SK-N-SH treated with all-trans-retinoic acid at 6 μM for 48 hours (cell line): ENCODE results near the gene ELF5.

ENCODE experiments used
- ATAC-seq: fragments of 200-7000 bp; cut with Tn5 transposase; 3 replicates; pipeline ENCODE4 v1.9.1; 2020; ENCODE audit warnings: mild to moderate bottlenecking, moderate library complexity
- ARNTL ChIP-seq: fragments of 450-650 bp; formaldehyde crosslinking; IDR thresholded peaks from 2 replicates; pipeline ENCODE4 v1.5.0; 2020; ENCODE audit warnings: low read depth, mild to moderate bottlenecking, moderate library complexity, borderline replicate concordance
- BACH2 ChIP-seq: fragments of 250-450 bp; sonication (Bioruptor Pico); IDR thresholded peaks from 2 replicates; pipeline ENCODE4 v1.9.0; 2021; ENCODE audit warnings: mild to moderate bottlenecking, borderline replicate concordance
- CREB5 ChIP-seq: fragments of 250-450 bp; sonication (Bioruptor Pico); IDR thresholded peaks from 2 replicates; pipeline ENCODE4 v1.5.1; 2020; ENCODE audit warnings: low read depth, mild to moderate bottlenecking, moderate library complexity
- CSDC2 ChIP-seq: fragments of 250-450 bp; sonication (Bioruptor Pico); IDR thresholded peaks from 2 replicates; pipeline ENCODE4 v1.5.0; 2020; ENCODE audit warnings: mild to moderate bottlenecking, moderate library complexity
- CSRNP3 ChIP-seq: fragments of 250-450 bp; sonication (Bioruptor Pico); IDR thresholded peaks from 2 replicates; pipeline ENCODE4 v1.5.1; 2021; ENCODE audit warnings: mild to moderate bottlenecking, moderate library complexity
- ESRRG ChIP-seq: fragments of 250-450 bp; sonication (Bioruptor Pico); IDR thresholded peaks from 2 replicates; pipeline ENCODE4 v1.6.1; 2021; ENCODE audit warnings: mild to moderate bottlenecking
- ISL1 ChIP-seq: fragments of 250-450 bp; sonication (Bioruptor Pico); IDR thresholded peaks from 2 replicates; pipeline ENCODE4 v2.1.2; 2022; ENCODE audit warnings: mild to moderate bottlenecking, moderate library complexity
- OSR1 ChIP-seq: fragments of 250-450 bp; sonication (Bioruptor Pico); IDR thresholded peaks from 2 replicates; pipeline ENCODE4 v1.8.0; 2022; ENCODE audit warnings: moderate library complexity, mild to moderate bottlenecking, inconsistent platforms
- PATZ1 ChIP-seq: fragments of 250-450 bp; sonication (Bioruptor Pico); IDR thresholded peaks from 2 replicates; pipeline ENCODE4 v1.8.0; 2020; ENCODE audit warnings: mild to moderate bottlenecking, moderate library complexity, borderline replicate concordance
- POU6F1 ChIP-seq: fragments of 250-450 bp; sonication (Bioruptor Pico); IDR thresholded peaks from 2 replicates; pipeline ENCODE4 v1.8.0; 2021; ENCODE audit warnings: low read depth, mild to moderate bottlenecking, moderate library complexity, borderline replicate concordance
- PPARA ChIP-seq: fragments of 250-450 bp; sonication (Bioruptor Pico); IDR thresholded peaks from 2 replicates; pipeline ENCODE4 v1.5.0; 2020; ENCODE audit warnings: mild to moderate bottlenecking, borderline replicate concordance
- RARB ChIP-seq: fragments of 250-450 bp; sonication (Bioruptor Pico); IDR thresholded peaks from 2 replicates; pipeline ENCODE4 v1.8.0; 2021; ENCODE audit warnings: mild to moderate bottlenecking, moderate library complexity
- SNAI2 ChIP-seq: fragments of 250-450 bp; sonication (Bioruptor Pico); IDR thresholded peaks from 2 replicates; pipeline ENCODE4 v1.5.0; 2020; ENCODE audit warnings: mild to moderate bottlenecking, moderate library complexity
- TCF4 ChIP-seq: fragments of 250-450 bp; sonication (Bioruptor Pico); IDR thresholded peaks from 2 replicates; pipeline ENCODE4 v1.8.0; 2021; ENCODE audit warnings: mild to moderate bottlenecking, moderate library complexity, borderline replicate concordance
- TOX ChIP-seq: fragments of 250-450 bp; sonication (Bioruptor Pico); IDR thresholded peaks from 2 replicates; pipeline ENCODE4 v1.8.0; 2021; ENCODE audit warnings: mild to moderate bottlenecking, moderate library complexity, borderline replicate concordance
- TSHZ2 ChIP-seq: fragments of 250-450 bp; sonication (Bioruptor Pico); IDR thresholded peaks from 2 replicates; pipeline ENCODE4 v1.5.0; 2020; ENCODE audit warnings: mild to moderate bottlenecking, moderate library complexity
- ZC3H10 ChIP-seq: fragments of 250-450 bp; sonication (Bioruptor Pico); IDR thresholded peaks from 2 replicates; pipeline ENCODE4 v1.5.1; 2021; ENCODE audit warnings: mild to moderate bottlenecking, moderate library complexity
- ZFP3 ChIP-seq: fragments of 250-450 bp; sonication (Bioruptor Pico); IDR thresholded peaks from 2 replicates; pipeline ENCODE4 v1.5.0; 2020; ENCODE audit warnings: mild to moderate bottlenecking, moderate library complexity
- ZFP30 ChIP-seq: fragments of 450-650 bp; formaldehyde crosslinking; IDR thresholded peaks from 2 replicates; pipeline ENCODE4 v1.5.0; 2022; ENCODE audit warnings: mild to moderate bottlenecking, moderate library complexity
- ZNF565 ChIP-seq: fragments of 450-650 bp; formaldehyde crosslinking; conservative IDR thresholded peaks from 2 replicates; pipeline ENCODE4 v1.5.0; 2020; ENCODE audit warnings: low read depth, mild to moderate bottlenecking, moderate library complexity
- ZNF70 ChIP-seq: fragments of 450-650 bp; formaldehyde crosslinking; IDR thresholded peaks from 2 replicates; pipeline ENCODE4 v1.5.0; 2020; ENCODE audit warnings: mild to moderate bottlenecking, moderate library complexity
- ZNF8 ChIP-seq: fragments of 450-650 bp; formaldehyde crosslinking; IDR thresholded peaks from 2 replicates; pipeline ENCODE4 v1.5.0; 2020; ENCODE audit warnings: mild to moderate bottlenecking, moderate library complexity

Gene ELF5

GRCh38 chr11:34513682-34514449 lies at the start of gene ELF5:
ELF5 (minus strand) TSS chr11:34513794; CDS start chr11:34505749, 8,045 bp downstream.
- no peak for ATAC-seq
- TF ChIP-seq CREB5 (CRISPR knock-in tag) (no peak), CSRNP3 (CRISPR knock-in tag) (no peak), ARNTL (CRISPR knock-in tag) (no peak), RARB (CRISPR knock-in tag) (no peak), ZNF70 (CRISPR knock-in tag) (no peak), ZNF565 (no peak), ZNF8 (CRISPR knock-in tag) (no peak), TCF4 (CRISPR knock-in tag) (no peak), TOX (CRISPR knock-in tag) (no peak), PPARA (CRISPR knock-in tag) (no peak), ESRRG (CRISPR knock-in tag) (no peak), BACH2 (CRISPR knock-in tag) (no peak), PATZ1 (no peak), CSDC2 (CRISPR knock-in tag) (no peak), ZFP30 (no peak), ISL1 (CRISPR knock-in tag) (no peak), ZFP3 (CRISPR knock-in tag) (no peak), POU6F1 (CRISPR knock-in tag) (no peak)
- TF ChIP-seq, all 23 proteins: peak for 0

GRCh38 chr11:34562976-34563375 lies 49.4 kb upstream of the ELF5 start:
- TF ChIP-seq ZNF70 (CRISPR knock-in tag) (no peak), ZFP30 (no peak), TCF4 (CRISPR knock-in tag) (no peak), ZC3H10 (no peak), TSHZ2 (no peak), ARNTL (CRISPR knock-in tag) (no peak), POU6F1 (CRISPR knock-in tag) (no peak), TOX (CRISPR knock-in tag) (no peak), BACH2 (CRISPR knock-in tag) (no peak), OSR1 (CRISPR knock-in tag) (no peak), SNAI2 (CRISPR knock-in tag) (no peak), ISL1 (CRISPR knock-in tag) (no peak), PPARA (CRISPR knock-in tag) (no peak), CREB5 (CRISPR knock-in tag) (no peak), ZNF565 (no peak), CSRNP3 (CRISPR knock-in tag) (no peak), RARB (CRISPR knock-in tag) (no peak)
- no peak for ATAC-seq
